ENCODE measurements around the gene ARHGAP26. TPM values are rescaled to one million over a fixed set of nuclear protein-coding genes. Genes with fewer than 3 reads are reported as not detected.

ARHGAP26 gene
- total and polyA plus RNA-seq, 10 donors: 4.2 to 148 (median 55.5) TPM

DNA sequence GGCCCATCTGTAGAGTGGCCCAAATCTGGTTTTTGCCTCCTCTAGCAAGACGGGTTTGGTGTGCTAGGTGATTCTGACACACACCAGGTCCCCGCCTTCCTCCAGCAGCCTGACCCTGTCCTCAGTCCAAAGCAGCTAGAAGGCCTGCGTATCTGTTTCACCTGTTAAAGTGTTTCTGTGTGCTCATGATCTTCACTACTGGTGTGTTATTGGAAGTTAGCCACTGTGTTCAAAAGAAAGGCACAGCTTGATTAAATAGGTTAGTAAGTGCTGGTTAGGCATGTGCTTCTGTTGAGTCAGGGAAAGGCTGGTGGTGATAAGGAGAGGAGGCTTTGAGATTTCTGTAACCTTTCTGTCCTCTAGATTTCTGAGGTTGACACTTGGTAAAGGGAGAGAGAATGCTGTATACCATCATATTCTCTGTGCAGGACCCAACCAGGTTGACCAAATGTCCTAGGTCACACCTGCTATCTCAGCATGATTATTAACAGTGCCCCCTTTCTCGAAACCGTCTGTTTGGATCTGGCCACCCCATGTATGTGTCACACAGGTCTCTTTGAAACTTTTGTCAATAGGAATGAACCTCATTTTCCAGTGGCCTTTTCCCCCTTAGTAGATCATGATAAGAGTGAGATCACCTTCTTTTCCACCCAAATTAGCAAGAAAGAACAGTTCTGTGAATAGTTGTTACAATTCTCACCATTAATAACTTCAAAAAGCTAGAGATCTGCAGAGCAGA lies 58.8 kb downstream of the ARHGAP26 start:
- WGBS, 5 donors: 94 to 99% (median 98%) methylated on average over 5 of the region's 5 CpGs
- intact Hi-C loops (cut with DNase I; ENCODE audit: low total_unique reads): no loop called here
- TF ChIP-seq, protein P1, sequence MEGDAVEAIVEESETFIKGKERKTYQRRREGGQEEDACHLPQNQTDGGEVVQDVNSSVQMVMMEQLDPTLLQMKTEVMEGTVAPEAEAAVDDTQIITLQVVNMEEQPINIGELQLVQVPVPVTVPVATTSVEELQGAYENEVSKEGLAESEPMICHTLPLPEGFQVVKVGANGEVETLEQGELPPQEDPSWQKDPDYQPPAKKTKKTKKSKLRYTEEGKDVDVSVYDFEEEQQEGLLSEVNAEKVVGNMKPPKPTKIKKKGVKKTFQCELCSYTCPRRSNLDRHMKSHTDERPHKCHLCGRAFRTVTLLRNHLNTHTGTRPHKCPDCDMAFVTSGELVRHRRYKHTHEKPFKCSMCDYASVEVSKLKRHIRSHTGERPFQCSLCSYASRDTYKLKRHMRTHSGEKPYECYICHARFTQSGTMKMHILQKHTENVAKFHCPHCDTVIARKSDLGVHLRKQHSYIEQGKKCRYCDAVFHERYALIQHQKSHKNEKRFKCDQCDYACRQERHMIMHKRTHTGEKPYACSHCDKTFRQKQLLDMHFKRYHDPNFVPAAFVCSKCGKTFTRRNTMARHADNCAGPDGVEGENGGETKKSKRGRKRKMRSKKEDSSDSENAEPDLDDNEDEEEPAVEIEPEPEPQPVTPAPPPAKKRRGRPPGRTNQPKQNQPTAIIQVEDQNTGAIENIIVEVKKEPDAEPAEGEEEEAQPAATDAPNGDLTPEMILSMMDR (IDR thresholded peaks at IDR 0.05 in 8 of 11, conservative IDR thresholded peaks at IDR 0.05 in 3 of 11): no peak
- TF ChIP-seq POLR2AphosphoS5 (IDR thresholded peaks at IDR 0.05) (no peak), POLR2A (IDR thresholded peaks at IDR 0.05) (no peak)
- Histone ChIP-seq H3K9me3 (no peaks in the 10 kb centered on the region), H3K36me3 (no peaks in the 10 kb centered on the region), H3K27me3 (replicated peaks in 1 of 7) (no peaks in the 10 kb centered on the region), H3K27ac (no peak overlapping the region), H3K4me3 (no peak overlapping the region), H3K4me1 (peaks cover 0 to 84% (median 26%) of the 10 kb centered on the region in 6 donors)
- no peak for DNase-seq

DNA sequence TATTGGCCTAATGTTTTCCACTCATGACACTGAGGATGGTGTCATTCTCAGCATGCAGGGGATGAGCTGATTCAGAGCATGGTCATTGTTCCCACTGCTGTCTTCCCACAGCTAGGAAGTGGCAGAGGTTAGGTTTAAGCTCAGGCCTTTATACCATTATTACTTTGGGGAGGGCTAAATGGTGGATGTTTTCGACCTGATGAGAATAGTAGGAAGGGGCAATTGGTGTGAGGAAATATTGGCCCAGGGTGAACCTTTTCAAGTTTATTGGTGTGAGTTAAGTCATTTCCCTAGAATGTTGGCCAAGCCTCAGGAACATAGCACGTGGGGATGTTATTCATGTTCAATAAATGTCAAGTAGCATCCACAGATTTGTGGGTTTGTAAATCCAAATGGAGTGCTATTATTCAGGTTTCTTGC lies 59.6 kb downstream of the ARHGAP26 start:
- Histone ChIP-seq H3K27me3 (replicated peaks in 1 of 7) (no peaks in the 10 kb centered on the region), H3K27ac (no peak overlapping the region), H3K9me3 (no peaks in the 10 kb centered on the region), H3K4me3 (no peak overlapping the region), H3K4me1 (peaks cover 0 to 75% (median 26%) of the 10 kb centered on the region in 6 donors), H3K36me3 (no peaks in the 10 kb centered on the region)
- intact Hi-C loops (cut with DNase I; ENCODE audit: low total_unique reads): no loop called here
- no peak for DNase-seq
- WGBS, 5 donors: 52 to 86% (median 60%) methylated on average over 2 of the region's 2 CpGs
- no peak for TF ChIP-seq POLR2A (IDR thresholded peaks at IDR 0.05)
- TF ChIP-seq POLR2AphosphoS5 (IDR thresholded peaks at IDR 0.05): no peak
- TF ChIP-seq, protein P1 (IDR thresholded peaks at IDR 0.05 in 8 of 11, conservative IDR thresholded peaks at IDR 0.05 in 3 of 11): no peak

DNA sequence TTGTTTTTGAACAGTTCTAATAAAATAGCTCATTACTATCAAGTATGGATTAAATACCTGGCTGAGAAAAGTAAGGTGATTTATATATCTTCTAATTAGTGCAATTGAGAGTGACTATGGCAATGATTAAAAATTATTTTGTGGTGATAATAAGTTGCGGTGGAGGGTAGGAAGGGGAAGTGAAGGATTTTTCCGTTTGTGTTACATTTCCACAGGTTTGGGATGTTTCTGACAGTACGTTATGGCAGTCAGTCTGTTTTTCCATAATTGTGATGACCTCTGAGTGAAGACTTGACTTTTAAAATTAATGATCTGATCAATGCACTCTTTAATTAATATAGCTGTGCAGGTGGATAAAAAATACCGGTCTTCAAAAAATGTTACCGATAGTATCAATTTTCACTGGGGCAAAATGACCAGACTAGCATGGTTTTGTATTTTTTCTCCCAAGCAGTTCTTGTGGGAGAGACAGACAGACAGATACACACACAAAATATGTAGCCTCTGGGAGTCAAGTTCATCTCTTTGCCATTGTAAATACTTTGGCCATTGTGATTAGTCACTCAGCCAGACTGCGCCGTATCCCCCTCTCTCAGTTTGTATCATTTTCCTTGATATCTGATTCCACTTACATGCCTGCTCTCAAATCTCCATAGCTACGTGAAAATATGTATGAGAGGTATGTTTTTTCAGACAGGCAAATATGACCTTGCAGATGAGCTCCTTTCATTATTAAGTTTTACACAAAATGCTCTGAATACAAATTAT lies 60.2 kb downstream of the ARHGAP26 start:
- WGBS, 5 donors: 81 to 93% (median 82%) methylated on average over 8 of the region's 8 CpGs
- peaks cover 0 to 69% (median 25%) of the 10 kb centered on the region in 6 donors for H3K4me1 ChIP-seq
- H3K36me3 ChIP-seq: no peaks in the 10 kb centered on the region
- H3K27ac ChIP-seq: no peak overlapping the region
- H3K9me3 ChIP-seq: no peaks in the 10 kb centered on the region
- TF ChIP-seq POLR2AphosphoS5 (IDR thresholded peaks at IDR 0.05): no peak
- TF ChIP-seq POLR2A (IDR thresholded peaks at IDR 0.05): no peak
- TF ChIP-seq, protein P1 (IDR thresholded peaks at IDR 0.05 in 8 of 11, conservative IDR thresholded peaks at IDR 0.05 in 3 of 11): no peak
- no peak overlapping the region for H3K4me3 ChIP-seq
- H3K27me3 ChIP-seq (replicated peaks in 1 of 7): no peaks in the 10 kb centered on the region
- no peak for DNase-seq
- intact Hi-C loops (cut with DNase I; ENCODE audit: low total_unique reads): no loop called here

DNA sequence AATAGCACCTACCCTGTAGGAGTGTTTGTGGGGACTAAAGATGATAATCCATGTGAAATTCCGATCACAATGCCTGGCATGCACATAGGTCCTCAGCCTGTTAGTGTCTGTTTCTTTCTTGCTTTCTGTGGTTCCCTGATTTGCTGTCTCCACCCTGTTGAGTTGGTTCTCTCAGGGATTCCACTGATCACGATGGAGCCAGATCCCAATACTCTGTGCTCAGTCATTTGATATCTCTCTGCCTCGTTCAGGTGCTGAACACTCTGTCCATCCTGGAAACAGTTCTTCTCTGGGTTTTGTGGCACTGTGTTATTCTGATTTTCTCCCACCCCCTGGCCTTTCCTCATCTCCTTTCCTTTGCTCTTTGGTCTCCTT lies 60.8 kb downstream of the ARHGAP26 start:
- H3K4me3 ChIP-seq: no peak overlapping the region
- intact Hi-C loops (cut with DNase I; ENCODE audit: low total_unique reads): no loop called here
- 82 to 96% (median 91%) methylated on average over 3 of the region's 3 CpGs for WGBS, 5 donors
- H3K27me3 ChIP-seq (replicated peaks in 1 of 7): no peaks in the 10 kb centered on the region
- H3K27ac ChIP-seq: no peak overlapping the region
- DNase-seq: no peak
- peaks cover 0 to 69% (median 22%) of the 10 kb centered on the region in 6 donors for H3K4me1 ChIP-seq
- no peak for TF ChIP-seq POLR2A (IDR thresholded peaks at IDR 0.05)
- TF ChIP-seq, protein P1 (IDR thresholded peaks at IDR 0.05 in 8 of 11, conservative IDR thresholded peaks at IDR 0.05 in 3 of 11): no peak
- TF ChIP-seq POLR2AphosphoS5 (IDR thresholded peaks at IDR 0.05): no peak
- H3K9me3 ChIP-seq: no peaks in the 10 kb centered on the region
- H3K36me3 ChIP-seq: no peaks in the 10 kb centered on the region
